Memory B cell (primary cell): Measurements from ENCODE around the gene PHACTR1.

Source experiments
- ATAC-seq: fragments of 150-1000 bp; cut with Tn5 transposase; 2 replicates; pipeline ENCODE4 v1.10.0; 2021; ENCODE audit warnings: low read depth, mild to moderate bottlenecking, moderate library complexity
- DNase-seq, 2 donors: peaks; one replicate each; pipeline ENCODE4 v3.0.0; 2022; ENCODE audit warnings: low spot score in 2 of 2
- H3K27ac Mint-ChIP-seq: one replicate; pipeline ENCODE4 v1.8.0; 2022; ENCODE audit warnings: mild to moderate bottlenecking, moderate library complexity, mixed read lengths
- H3K27me3 Mint-ChIP-seq: one replicate; pipeline ENCODE4 v1.8.0; 2022; ENCODE audit warnings: mixed read lengths
- H3K36me3 Mint-ChIP-seq: one replicate; pipeline ENCODE4 v1.8.0; 2022; ENCODE audit warnings: mild to moderate bottlenecking, mixed read lengths
- H3K4me1 Mint-ChIP-seq: one replicate; pipeline ENCODE4 v1.8.0; 2022; ENCODE audit warnings: mixed read lengths
- H3K4me3 Mint-ChIP-seq: one replicate; pipeline ENCODE4 v1.8.0; 2022; ENCODE audit warnings: mild to moderate bottlenecking, moderate library complexity, mixed read lengths
- H3K9me3 Mint-ChIP-seq: one replicate; pipeline ENCODE4 v1.8.0; 2022; ENCODE audit warnings: mixed read lengths

The PHACTR1 gene

DNA sequence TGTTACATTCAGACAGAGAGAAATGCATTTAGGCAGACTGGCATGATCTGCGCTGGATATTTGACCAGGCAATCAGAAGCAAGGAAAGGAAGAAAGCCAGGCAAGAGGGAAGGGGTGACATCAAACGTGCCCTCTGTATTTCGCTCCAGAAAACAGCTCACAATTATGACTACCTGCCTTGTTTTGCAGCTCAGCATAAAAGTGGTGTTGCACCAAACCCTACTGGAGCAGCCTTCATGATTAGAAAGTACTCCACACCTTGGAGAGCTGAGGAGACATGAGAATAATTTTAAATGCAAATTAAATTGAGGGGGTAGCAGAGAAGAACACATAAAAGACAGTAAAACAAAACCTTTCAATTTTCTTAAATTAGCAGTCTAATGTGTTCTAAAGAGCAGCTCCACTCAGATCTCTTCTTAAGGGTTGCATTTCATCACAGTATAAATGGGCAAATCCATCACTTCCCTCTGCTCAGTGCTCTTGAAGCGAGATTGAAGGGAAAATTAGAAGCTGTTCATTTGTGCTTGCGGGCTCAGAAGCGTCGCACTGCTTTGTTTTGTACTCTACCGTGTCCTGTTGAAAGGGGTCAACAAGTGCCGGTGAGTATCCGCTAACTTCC, at the start of gene PHACTR1:
PHACTR1 (plus strand) TSS at position 470 of the 619 bp plus-strand sequence.
- no peak for ATAC-seq
- Mint-ChIP-seq H3K27me3 (peaks cover 10% of the 10 kb centered on the region), H3K9me3 (no peaks in the 10 kb centered on the region), H3K4me3 (no peak within 1 kb of the TSS), H3K36me3 (no peaks in the 10 kb centered on the region), H3K4me1 (no peaks in the 10 kb centered on the region), H3K27ac (no peak within 1 kb of the TSS)
- DNase-seq = no peak

GRCh38 chr6:12666886-12667285, 49.7 kb upstream of the PHACTR1 start:
- Mint-ChIP-seq H3K4me1 (no peaks in the 10 kb centered on the region), H3K36me3 (no peaks in the 10 kb centered on the region), H3K4me3 (no peak overlapping the region), H3K27me3 (peaks cover 2% of the 10 kb centered on the region), H3K27ac (no peak overlapping the region), H3K9me3 (no peaks in the 10 kb centered on the region)
- ATAC-seq (no peak), DNase-seq (no peak)

DNA sequence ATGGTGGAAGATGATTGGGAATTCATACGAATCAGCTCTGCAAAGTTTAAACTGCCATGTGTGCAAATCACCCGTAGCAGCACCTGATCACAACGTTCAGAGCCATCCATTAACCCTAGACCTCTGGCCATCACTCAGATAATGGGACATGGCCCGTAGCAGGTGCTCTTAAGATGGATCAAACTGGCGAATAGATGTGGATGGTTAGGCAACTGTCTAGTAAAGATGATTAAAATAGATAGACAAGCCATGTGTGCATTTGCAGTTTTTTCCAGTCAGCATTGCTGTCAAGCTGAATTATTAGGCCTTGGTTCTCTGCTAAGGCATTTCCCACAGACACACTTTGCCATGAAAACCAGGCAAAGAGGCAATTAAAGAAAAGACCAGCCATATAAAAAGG, 40.6 kb upstream of the PHACTR1 start:
- peaks cover 24% of the 10 kb centered on the region for H3K27me3 Mint-ChIP-seq
- no peaks in the 10 kb centered on the region for H3K36me3 Mint-ChIP-seq
- H3K4me3 Mint-ChIP-seq = no peak overlapping the region
- no peak for ATAC-seq
- H3K9me3 Mint-ChIP-seq = no peaks in the 10 kb centered on the region
- H3K4me1 Mint-ChIP-seq = no peaks in the 10 kb centered on the region
- no peak overlapping the region for H3K27ac Mint-ChIP-seq
- DNase-seq = no peak

GRCh38 chr6:12679341-12679740, 37.2 kb upstream of the PHACTR1 start:
- Mint-ChIP-seq H3K36me3 (no peaks in the 10 kb centered on the region), H3K27me3 (peaks cover 20% of the 10 kb centered on the region), H3K27ac (no peak overlapping the region), H3K9me3 (no peaks in the 10 kb centered on the region), H3K4me1 (no peaks in the 10 kb centered on the region), H3K4me3 (no peak overlapping the region)
- no peak for DNase-seq
- ATAC-seq = no peak

- H3K27me3 Mint-ChIP-seq = peaks cover 1% of the 10 kb centered on the region
- DNase-seq = no peak
- no peak overlapping the region for H3K27ac Mint-ChIP-seq
- H3K4me1 Mint-ChIP-seq = no peaks in the 10 kb centered on the region
- H3K36me3 Mint-ChIP-seq = no peaks in the 10 kb centered on the region
- no peaks in the 10 kb centered on the region for H3K9me3 Mint-ChIP-seq
- H3K4me3 Mint-ChIP-seq = no peak overlapping the region
- no peak for ATAC-seq
These were observed 23.4 kb upstream of the PHACTR1 start for GRCh38 chr6:12693122-12693521.

- no peak overlapping the region for H3K4me3 Mint-ChIP-seq
- no peak overlapping the region for H3K27ac Mint-ChIP-seq
- no peak for ATAC-seq
- peaks cover 10% of the 10 kb centered on the region for H3K27me3 Mint-ChIP-seq
- no peaks in the 10 kb centered on the region for H3K36me3 Mint-ChIP-seq
- no peak for DNase-seq
- no peaks in the 10 kb centered on the region for H3K4me1 Mint-ChIP-seq
- H3K9me3 Mint-ChIP-seq = no peaks in the 10 kb centered on the region
These were observed 18.3 kb upstream of the PHACTR1 start for GRCh38 chr6:12698298-12698697.

DNA sequence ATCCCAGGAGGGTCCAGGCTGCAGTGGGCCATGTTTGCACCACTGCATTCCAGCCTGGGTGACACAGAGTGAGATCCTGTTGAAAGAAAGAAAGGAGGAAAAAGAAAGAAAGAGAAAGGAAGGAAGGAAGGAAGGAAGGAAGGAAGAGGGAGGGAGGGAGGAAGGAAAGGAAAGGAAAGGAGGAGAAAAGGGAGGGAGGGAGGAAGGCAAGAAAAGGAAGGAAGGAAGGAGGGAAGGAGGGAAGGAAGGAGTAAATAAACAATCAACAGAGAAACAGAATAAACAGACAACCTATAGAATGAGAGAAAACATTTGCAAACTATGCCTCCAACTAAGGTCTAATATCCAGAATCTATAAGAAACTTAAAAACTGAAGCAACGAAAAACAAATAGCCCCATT, 11.6 kb upstream of the PHACTR1 start:
- no peak overlapping the region for H3K27ac Mint-ChIP-seq
- no peaks in the 10 kb centered on the region for H3K4me1 Mint-ChIP-seq
- ATAC-seq (no peak), DNase-seq (no peak)
- peaks cover 8% of the 10 kb centered on the region for H3K27me3 Mint-ChIP-seq
- H3K4me3 Mint-ChIP-seq = no peak overlapping the region
- H3K36me3 Mint-ChIP-seq = no peaks in the 10 kb centered on the region
- H3K9me3 Mint-ChIP-seq = peaks cover 1% of the 10 kb centered on the region

DNA sequence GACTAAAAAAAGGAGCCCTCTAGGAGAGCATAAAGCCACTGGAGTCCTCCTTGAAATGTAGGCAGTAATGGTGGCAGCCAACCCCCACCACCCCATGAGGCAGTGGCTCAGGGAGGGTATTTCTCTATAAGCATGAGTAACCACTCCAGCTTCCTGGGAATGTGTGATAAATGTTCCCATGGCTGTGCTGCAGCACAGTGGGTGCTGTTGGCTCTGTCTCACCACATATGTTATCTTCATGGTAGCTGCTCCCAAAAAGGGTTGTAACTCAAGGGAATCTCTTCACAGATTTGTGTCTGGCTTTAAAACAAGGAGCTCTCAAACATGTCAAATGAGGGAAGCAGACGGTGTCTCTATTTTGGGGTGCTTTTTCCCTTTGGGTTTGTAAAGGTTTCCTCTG, 7.5 kb upstream of the PHACTR1 start:
- H3K4me3 Mint-ChIP-seq = no peak overlapping the region
- H3K4me1 Mint-ChIP-seq = no peaks in the 10 kb centered on the region
- H3K27me3 Mint-ChIP-seq = peaks cover 3% of the 10 kb centered on the region
- no peaks in the 10 kb centered on the region for H3K36me3 Mint-ChIP-seq
- no peak overlapping the region for H3K27ac Mint-ChIP-seq
- DNase-seq = no peak
- H3K9me3 Mint-ChIP-seq = peaks cover 1% of the 10 kb centered on the region
- no peak for ATAC-seq

DNA sequence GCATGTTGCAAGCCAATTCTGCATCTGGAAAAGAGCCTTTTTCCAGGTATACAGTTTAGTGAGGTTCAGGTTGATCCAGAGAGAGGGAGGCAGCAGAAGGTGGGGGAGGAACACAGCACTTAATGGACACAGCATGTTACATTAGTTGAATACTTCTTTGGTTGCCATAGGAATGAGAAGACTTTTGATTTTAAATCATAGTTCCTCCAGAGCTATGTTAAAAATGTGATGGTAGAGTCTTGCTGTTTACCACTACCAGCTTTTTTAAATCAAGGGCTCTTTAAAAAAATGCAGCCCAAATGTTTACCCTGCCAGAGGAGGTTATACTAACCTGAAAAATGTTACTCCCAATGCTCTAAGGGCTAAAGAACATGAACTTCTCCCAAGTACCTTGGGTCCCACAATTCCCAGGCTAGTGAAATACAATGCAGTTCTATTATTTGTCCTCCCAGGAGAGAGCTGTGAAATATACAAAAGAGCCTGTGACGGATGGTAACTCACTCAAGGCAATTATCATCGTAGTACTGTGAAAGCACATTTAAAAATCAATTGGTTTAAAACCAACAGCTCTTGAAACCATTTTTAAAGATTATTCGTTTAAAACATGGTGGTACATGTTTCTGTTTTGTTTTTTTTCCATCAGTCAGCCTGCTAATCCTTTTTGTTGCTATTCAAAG, 6.9 kb upstream of the PHACTR1 start:
- ATAC-seq (no peak), DNase-seq (no peak)
- no peaks in the 10 kb centered on the region for H3K36me3 Mint-ChIP-seq
- H3K9me3 Mint-ChIP-seq = peaks cover 1% of the 10 kb centered on the region
- H3K27me3 Mint-ChIP-seq = peaks cover 3% of the 10 kb centered on the region
- H3K4me3 Mint-ChIP-seq = no peak overlapping the region
- no peaks in the 10 kb centered on the region for H3K4me1 Mint-ChIP-seq
- no peak overlapping the region for H3K27ac Mint-ChIP-seq

DNA sequence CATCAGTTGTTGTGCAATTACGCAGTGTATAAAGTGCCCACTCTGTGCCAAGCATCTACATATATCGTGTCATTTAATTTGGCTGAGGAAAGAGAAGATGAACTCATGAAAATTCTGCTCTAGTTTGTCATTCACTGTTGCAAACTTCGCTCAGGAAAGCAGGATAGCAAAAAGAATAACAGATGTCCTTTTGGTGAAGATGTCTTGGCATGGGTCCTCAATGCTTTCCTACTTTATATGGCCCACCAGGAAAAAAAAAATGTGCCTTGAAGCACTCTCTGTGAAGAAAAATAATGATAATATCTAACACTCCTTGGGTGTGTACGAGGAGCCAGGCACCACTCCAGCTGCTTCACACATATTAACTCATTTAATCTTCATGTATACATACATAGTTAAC, 5.6 kb upstream of the PHACTR1 start:
- peaks cover 4% of the 10 kb centered on the region for H3K27me3 Mint-ChIP-seq
- no peaks in the 10 kb centered on the region for H3K36me3 Mint-ChIP-seq
- no peak overlapping the region for H3K27ac Mint-ChIP-seq
- H3K4me1 Mint-ChIP-seq = no peaks in the 10 kb centered on the region
- no peaks in the 10 kb centered on the region for H3K9me3 Mint-ChIP-seq
- ATAC-seq (no peak), DNase-seq (no peak)
- no peak overlapping the region for H3K4me3 Mint-ChIP-seq

DNA sequence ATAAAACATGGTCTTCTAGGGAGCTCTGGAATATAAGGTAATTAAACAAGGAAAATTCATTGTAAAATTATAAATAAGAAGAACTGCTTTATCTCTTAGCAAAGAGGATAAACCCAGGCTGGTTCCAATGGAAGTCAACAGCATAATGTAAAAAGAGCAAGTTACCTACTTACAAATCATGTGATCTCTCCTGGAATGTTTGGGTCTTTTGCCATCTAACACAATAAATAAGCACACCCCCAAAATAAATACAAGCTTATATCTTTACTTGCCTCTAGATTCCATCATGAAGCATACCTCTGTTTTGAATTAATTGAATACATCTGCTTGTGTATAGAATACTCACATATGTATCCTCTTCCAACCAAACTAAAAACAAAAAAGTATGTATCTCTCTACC, 2.5 kb upstream of the PHACTR1 start:
- Mint-ChIP-seq H3K27ac (no peak overlapping the region), H3K4me3 (no peak overlapping the region), H3K27me3 (peaks cover 4% of the 10 kb centered on the region), H3K36me3 (no peaks in the 10 kb centered on the region), H3K4me1 (no peaks in the 10 kb centered on the region), H3K9me3 (no peaks in the 10 kb centered on the region)
- DNase-seq = no peak
- ATAC-seq = no peak

DNA sequence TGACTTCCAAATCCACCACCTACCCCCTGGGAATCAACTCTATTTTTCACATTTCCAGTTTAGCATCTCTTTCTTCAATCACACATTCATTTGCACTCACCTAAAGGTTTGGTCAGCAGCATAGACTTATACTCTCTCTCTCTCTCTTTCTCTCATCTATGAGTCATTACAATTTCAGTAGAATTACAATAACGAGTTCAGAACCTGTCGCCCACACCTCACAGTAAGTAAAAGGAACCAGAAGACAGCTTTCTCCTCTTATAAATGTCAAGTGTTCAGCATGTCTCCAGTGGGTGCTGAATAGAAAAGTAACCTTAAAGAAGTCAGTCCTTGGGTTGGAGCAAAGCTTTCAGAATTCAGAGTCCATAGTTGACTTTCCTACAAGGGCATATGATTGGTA, 1.1 kb upstream of the PHACTR1 start:
- Mint-ChIP-seq H3K9me3 (no peaks in the 10 kb centered on the region), H3K27me3 (peaks cover 10% of the 10 kb centered on the region), H3K27ac (no peak overlapping the region), H3K4me1 (no peaks in the 10 kb centered on the region), H3K36me3 (no peaks in the 10 kb centered on the region), H3K4me3 (no peak overlapping the region)
- DNase-seq (no peak), ATAC-seq (no peak)

DNA sequence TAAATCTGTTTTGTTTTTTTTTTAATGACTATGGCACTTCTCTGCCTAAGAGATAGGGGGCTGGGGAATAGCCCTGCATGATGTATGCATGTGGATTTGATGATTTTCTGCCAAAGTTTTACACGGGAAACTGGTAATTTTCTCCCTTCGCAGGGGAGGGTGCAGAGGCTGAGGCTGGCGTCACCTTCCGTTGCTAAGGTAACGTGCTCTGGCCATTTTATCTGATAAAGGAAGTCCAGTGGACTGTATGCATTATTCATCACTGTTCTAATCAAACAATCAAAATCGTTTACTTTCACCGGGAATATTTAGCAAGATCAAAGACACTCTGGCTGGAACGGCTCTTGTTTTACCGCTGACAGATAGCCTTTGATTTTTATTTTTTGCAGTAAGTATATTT, 789 bp downstream of the PHACTR1 start:
- no peaks in the 10 kb centered on the region for H3K4me1 Mint-ChIP-seq
- no peak overlapping the region for H3K4me3 Mint-ChIP-seq
- no peak for DNase-seq
- H3K9me3 Mint-ChIP-seq = no peaks in the 10 kb centered on the region
- no peak for ATAC-seq
- no peak overlapping the region for H3K27ac Mint-ChIP-seq
- no peaks in the 10 kb centered on the region for H3K36me3 Mint-ChIP-seq
- H3K27me3 Mint-ChIP-seq = peaks cover 13% of the 10 kb centered on the region

DNA sequence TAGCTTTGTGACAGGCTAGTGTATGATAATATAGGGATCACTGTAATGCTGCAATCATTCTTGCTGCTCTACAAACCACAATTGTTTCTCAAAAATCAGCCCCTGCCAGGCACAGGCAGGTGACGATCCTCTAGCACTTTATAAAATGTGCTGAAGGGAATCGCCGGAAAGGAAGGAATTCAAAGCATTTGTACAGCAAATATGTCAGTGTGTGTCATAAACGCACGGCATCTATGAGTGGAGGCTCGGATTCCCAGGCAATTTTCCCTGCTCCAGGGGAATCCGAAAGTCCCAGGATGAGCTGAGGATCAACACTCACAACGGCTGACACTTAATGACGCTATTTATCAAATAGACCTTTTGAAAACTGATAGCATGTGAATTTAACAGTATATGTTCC, 1.4 kb downstream of the PHACTR1 start:
- Mint-ChIP-seq H3K4me3 (no peak overlapping the region), H3K27ac (no peak overlapping the region), H3K36me3 (no peaks in the 10 kb centered on the region), H3K27me3 (peaks cover 13% of the 10 kb centered on the region), H3K4me1 (no peaks in the 10 kb centered on the region), H3K9me3 (no peaks in the 10 kb centered on the region)
- no peak for ATAC-seq
- no peak for DNase-seq

GRCh38 chr6:12719017-12719416, 2.5 kb downstream of the PHACTR1 start:
- Mint-ChIP-seq H3K36me3 (no peaks in the 10 kb centered on the region), H3K9me3 (no peaks in the 10 kb centered on the region), H3K27ac (no peak overlapping the region), H3K4me3 (no peak overlapping the region), H3K4me1 (no peaks in the 10 kb centered on the region), H3K27me3 (peaks cover 13% of the 10 kb centered on the region)
- no peak for DNase-seq
- ATAC-seq = no peak
